ENCODE data around the gene INHBA. TPM values are rescaled to one million over a fixed set of nuclear protein-coding genes. Genes with fewer than 3 reads are reported as not detected.

Gene INHBA
- total RNA-seq, 5 donors from 2014 or later (not counting 1 experiment from before 2014, with no cell fraction given), result 0.09 to 0.16 TPM; not detected in 3

GRCh38 chr7:41720046-41720445 is 17.2 kb upstream of the INHBA start:
- POLR2A ChIA-PET, result no interaction called here
- Histone ChIP-seq H3K4me3 (ENCODE audit: control insufficient read depth in 1 of 2, extremely low read depth in 1 of 2, low read length in 1 of 2) (no peak overlapping the region), H3K27me3 (replicated peaks in 1 of 2; ENCODE audit: control insufficient read depth in 2 of 2, extremely low read depth in 1 of 2, insufficient read depth in 2 of 2, low read length in 1 of 2) (peaks cover 0 to 4% of the 10 kb centered on the region in 2 experiments), H3K36me3 (ENCODE audit: control insufficient read depth in 2 of 2, extremely low read depth in 1 of 2, insufficient read depth in 1 of 2, low read length in 1 of 2) (no peaks in the 10 kb centered on the region), H3K27ac (ENCODE audit: low read length) (no peak overlapping the region), H3K4me1 (ENCODE audit: control insufficient read depth in 1 of 2, extremely low read depth in 1 of 2, insufficient read depth in 2 of 2, low read length in 2 of 2) (no peaks in the 10 kb centered on the region), H3K9me3 (no peaks in the 10 kb centered on the region)
- H3K9me3 Mint-ChIP-seq, result peaks cover 0 to 3% (median 0%) of the 10 kb centered on the region in 3 donors
- peaks cover 3 to 5% of the 10 kb centered on the region in 2 donors for H3K27me3 Mint-ChIP-seq
- ATAC-seq (replicated peaks in 1 of 4) (no peak), DNase-seq (no peak)
- H3K4me3 Mint-ChIP-seq, result no peak overlapping the region
- CTCF ChIA-PET, result no interaction called here
- WGBS (ENCODE audit: insufficient coverage), result 83% methylated on average over 4 of the region's 4 CpGs
- no peak overlapping the region for H3K27ac Mint-ChIP-seq
- H3K36me3 Mint-ChIP-seq, result no peaks in the 10 kb centered on the region
- no peaks in the 10 kb centered on the region for H3K4me1 Mint-ChIP-seq

GRCh38 chr7:41716691-41717090 is 13.8 kb upstream of the INHBA start:
- no peak for ATAC-seq (replicated peaks in 1 of 4)
- Mint-ChIP-seq H3K27ac (no peak overlapping the region), H3K27me3 (no peaks in the 10 kb centered on the region), H3K4me3 (no peak overlapping the region), H3K4me1 (no peaks in the 10 kb centered on the region), H3K9me3 (no peaks in the 10 kb centered on the region), H3K36me3 (no peaks in the 10 kb centered on the region)
- 87% methylated on average over 9 of the region's 11 CpGs for WGBS (ENCODE audit: insufficient coverage)
- Histone ChIP-seq H3K27me3 (replicated peaks in 1 of 2; ENCODE audit: control insufficient read depth in 2 of 2, extremely low read depth in 1 of 2, insufficient read depth in 2 of 2, low read length in 1 of 2) (peaks cover 0 to 2% of the 10 kb centered on the region in 2 experiments), H3K9me3 (no peaks in the 10 kb centered on the region), H3K4me1 (ENCODE audit: control insufficient read depth in 1 of 2, extremely low read depth in 1 of 2, insufficient read depth in 2 of 2, low read length in 2 of 2) (no peaks in the 10 kb centered on the region), H3K27ac (ENCODE audit: low read length) (no peak overlapping the region), H3K36me3 (ENCODE audit: control insufficient read depth in 2 of 2, extremely low read depth in 1 of 2, insufficient read depth in 1 of 2, low read length in 1 of 2) (no peaks in the 10 kb centered on the region), H3K4me3 (ENCODE audit: control insufficient read depth in 1 of 2, extremely low read depth in 1 of 2, low read length in 1 of 2) (no peak overlapping the region)
- ChIA-PET POLR2A (no interaction called here), CTCF (no interaction called here)
- DNase-seq, result no peak

GRCh38 chr7:41715000-41715399 is 12.1 kb upstream of the INHBA start:
- H3K4me3 Mint-ChIP-seq, result no peak overlapping the region
- CTCF ChIA-PET, result interaction anchor here in 1 of 2 donors (1.1 kb wide), 1 partner anchor 10 kb away, joined by 3 read pairs; no protein-coding TSS in a partner anchor
- no peak for ATAC-seq (replicated peaks in 1 of 4)
- no peaks in the 10 kb centered on the region for H3K9me3 ChIP-seq
- no peaks in the 10 kb centered on the region for H3K4me1 ChIP-seq (ENCODE audit: control insufficient read depth in 1 of 2, extremely low read depth in 1 of 2, insufficient read depth in 2 of 2, low read length in 2 of 2)
- H3K36me3 Mint-ChIP-seq, result no peaks in the 10 kb centered on the region
- H3K36me3 ChIP-seq (ENCODE audit: control insufficient read depth in 2 of 2, extremely low read depth in 1 of 2, insufficient read depth in 1 of 2, low read length in 1 of 2), result no peaks in the 10 kb centered on the region
- H3K27ac Mint-ChIP-seq, result no peak overlapping the region
- no peak for DNase-seq
- H3K27ac ChIP-seq (ENCODE audit: low read length), result no peak overlapping the region
- POLR2A ChIA-PET, result no interaction called here
- H3K4me1 Mint-ChIP-seq, result no peaks in the 10 kb centered on the region
- WGBS (ENCODE audit: insufficient coverage), result 90% methylated on average over 5 of the region's 8 CpGs
- no peak overlapping the region for H3K4me3 ChIP-seq (ENCODE audit: control insufficient read depth in 1 of 2, extremely low read depth in 1 of 2, low read length in 1 of 2)
- H3K9me3 Mint-ChIP-seq, result no peaks in the 10 kb centered on the region
- H3K27me3 Mint-ChIP-seq, result no peaks in the 10 kb centered on the region
- peaks cover 0 to 2% of the 10 kb centered on the region in 2 experiments for H3K27me3 ChIP-seq (replicated peaks in 1 of 2; ENCODE audit: control insufficient read depth in 2 of 2, extremely low read depth in 1 of 2, insufficient read depth in 2 of 2, low read length in 1 of 2)

GRCh38 chr7:41711283-41712064 is 8.6 kb upstream of the INHBA start:
- 92% methylated on average over 5 of the region's 10 CpGs for WGBS (ENCODE audit: insufficient coverage)
- Mint-ChIP-seq H3K36me3 (no peaks in the 10 kb centered on the region), H3K4me3 (no peak overlapping the region), H3K4me1 (no peaks in the 10 kb centered on the region), H3K9me3 (no peaks in the 10 kb centered on the region), H3K27ac (no peak overlapping the region), H3K27me3 (peaks cover 8 to 9% of the 10 kb centered on the region in 2 donors)
- POLR2A ChIA-PET, result interaction anchor here in 1 of 2 donors (0.5 kb wide), 1 partner anchor 41 kb away, joined by 3 read pairs; no protein-coding TSS in a partner anchor
- DNase-seq, result no peak
- Histone ChIP-seq H3K27ac (ENCODE audit: low read length) (no peak overlapping the region), H3K4me1 (ENCODE audit: control insufficient read depth in 1 of 2, extremely low read depth in 1 of 2, insufficient read depth in 2 of 2, low read length in 2 of 2) (no peaks in the 10 kb centered on the region), H3K36me3 (ENCODE audit: control insufficient read depth in 2 of 2, extremely low read depth in 1 of 2, insufficient read depth in 1 of 2, low read length in 1 of 2) (no peaks in the 10 kb centered on the region), H3K9me3 (no peaks in the 10 kb centered on the region), H3K27me3 (replicated peaks in 1 of 2; ENCODE audit: control insufficient read depth in 2 of 2, extremely low read depth in 1 of 2, insufficient read depth in 2 of 2, low read length in 1 of 2) (peaks cover 0 to 9% of the 10 kb centered on the region in 2 experiments), H3K4me3 (ENCODE audit: control insufficient read depth in 1 of 2, extremely low read depth in 1 of 2, low read length in 1 of 2) (no peak overlapping the region)
- CTCF ChIA-PET, result no interaction called here
- ATAC-seq (replicated peaks in 1 of 4), result no peak

- no peak overlapping the region for H3K4me3 Mint-ChIP-seq
- H3K36me3 ChIP-seq (ENCODE audit: control insufficient read depth in 2 of 2, extremely low read depth in 1 of 2, insufficient read depth in 1 of 2, low read length in 1 of 2), result no peaks in the 10 kb centered on the region
- peaks cover 3 to 5% (median 4%) of the 10 kb centered on the region in 3 donors for H3K4me1 Mint-ChIP-seq
- no peak overlapping the region for H3K27ac Mint-ChIP-seq
- CTCF ChIA-PET, result no interaction called here
- no peak overlapping the region for H3K27ac ChIP-seq (ENCODE audit: low read length)
- no peaks in the 10 kb centered on the region for H3K36me3 Mint-ChIP-seq
- H3K27me3 Mint-ChIP-seq, result peaks cover 11 to 14% of the 10 kb centered on the region in 2 donors
- peaks cover 0 to 3% of the 10 kb centered on the region in 2 experiments for H3K4me1 ChIP-seq (ENCODE audit: control insufficient read depth in 1 of 2, extremely low read depth in 1 of 2, insufficient read depth in 2 of 2, low read length in 2 of 2)
- H3K27me3 ChIP-seq (replicated peaks in 1 of 2; ENCODE audit: control insufficient read depth in 2 of 2, extremely low read depth in 1 of 2, insufficient read depth in 2 of 2, low read length in 1 of 2), result peaks cover 0 to 15% of the 10 kb centered on the region in 2 experiments
- H3K4me3 ChIP-seq (ENCODE audit: control insufficient read depth in 1 of 2, extremely low read depth in 1 of 2, low read length in 1 of 2), result no peak overlapping the region
- ATAC-seq (replicated peaks in 1 of 4) (no peak), DNase-seq (no peak)
- H3K9me3 Mint-ChIP-seq, result no peaks in the 10 kb centered on the region
- POLR2A ChIA-PET, result no interaction called here
- H3K9me3 ChIP-seq, result no peaks in the 10 kb centered on the region
- 93% methylated on average over 2 of the region's 2 CpGs for WGBS (ENCODE audit: insufficient coverage)
These were observed 7.9 kb upstream of the INHBA start for GRCh38 chr7:41710838-41711237.

GRCh38 chr7:41709621-41710020 is 6.7 kb upstream of the INHBA start:
- Histone ChIP-seq H3K9me3 (no peaks in the 10 kb centered on the region), H3K27ac (ENCODE audit: low read length) (no peak overlapping the region), H3K27me3 (replicated peaks in 1 of 2; ENCODE audit: control insufficient read depth in 2 of 2, extremely low read depth in 1 of 2, insufficient read depth in 2 of 2, low read length in 1 of 2) (peaks cover 0 to 25% of the 10 kb centered on the region in 2 experiments), H3K4me3 (ENCODE audit: control insufficient read depth in 1 of 2, extremely low read depth in 1 of 2, low read length in 1 of 2) (no peak overlapping the region), H3K4me1 (ENCODE audit: control insufficient read depth in 1 of 2, extremely low read depth in 1 of 2, insufficient read depth in 2 of 2, low read length in 2 of 2) (peaks cover 0 to 16% of the 10 kb centered on the region in 2 experiments), H3K36me3 (ENCODE audit: control insufficient read depth in 2 of 2, extremely low read depth in 1 of 2, insufficient read depth in 1 of 2, low read length in 1 of 2) (no peaks in the 10 kb centered on the region)
- Mint-ChIP-seq H3K4me3 (no peak overlapping the region), H3K9me3 (no peaks in the 10 kb centered on the region), H3K27ac (no peak overlapping the region), H3K36me3 (no peaks in the 10 kb centered on the region), H3K4me1 (peaks cover 6 to 13% (median 13%) of the 10 kb centered on the region in 3 donors), H3K27me3 (peaks cover 16 to 20% of the 10 kb centered on the region in 2 donors)
- POLR2A ChIA-PET, result no interaction called here
- 100% methylated on average over 1 of the region's 4 CpGs for WGBS (ENCODE audit: insufficient coverage)
- DNase-seq (no peak), ATAC-seq (replicated peaks in 1 of 4) (no peak)
- CTCF ChIA-PET, result no interaction called here

All from T-cell (primary cell).